ENCODE data around the gene ALCAM.
"Not testable (repeated sequence)": the region's sequence is repeated elsewhere in the genome, so short reads cannot be mapped to it uniquely, and the experiment has no call there.

The ALCAM gene

GRCh38 chr3:105392598-105392997 lies 25.9 kb downstream of the ALCAM start:
- not testable (repeated sequence) for DNase-seq

- peak in 1 of 2 donors; percentile 21 for DNase-seq
Observed at GRCh38 chr3:105394177-105394576, 27.5 kb downstream of the ALCAM start.

DNA sequence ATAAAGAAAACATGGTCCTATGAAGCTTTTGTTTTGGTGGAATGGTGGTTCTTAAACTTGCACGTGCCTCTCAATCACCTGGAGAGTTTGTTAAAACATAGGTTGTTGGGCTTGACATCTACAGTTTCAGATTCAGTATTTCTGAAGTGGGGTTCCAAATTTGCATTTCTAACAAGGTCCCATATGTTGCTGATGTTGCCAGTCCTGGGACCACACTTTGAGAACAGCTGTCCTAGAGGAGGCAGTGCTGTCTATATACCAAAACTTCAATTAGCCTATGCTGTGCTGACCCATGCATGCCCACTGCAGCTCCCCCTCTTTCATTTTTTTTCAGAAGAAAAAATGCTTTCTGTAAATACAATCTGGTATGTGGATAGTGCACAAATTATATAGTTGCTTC lies 31.3 kb downstream of the ALCAM start:
- DNase-seq, result no peak

DNA sequence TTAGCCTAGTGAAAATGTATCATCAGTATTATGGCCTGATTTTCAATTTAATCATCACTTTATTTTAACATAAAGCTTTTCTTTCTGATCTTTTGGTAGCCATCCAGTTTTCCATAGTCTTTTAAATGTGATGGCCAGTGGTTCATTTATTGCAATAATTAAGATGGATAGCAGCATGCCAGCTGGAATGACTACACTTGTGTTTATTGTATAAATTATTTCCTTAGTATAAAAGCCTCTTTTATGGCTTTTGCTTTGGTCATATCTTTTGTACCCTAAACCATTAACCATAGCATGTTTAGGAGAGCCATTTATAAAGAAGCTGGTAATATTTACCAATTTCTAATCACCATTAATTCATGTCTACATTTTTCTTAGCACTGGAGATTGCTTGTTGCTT lies 31.7 kb downstream of the ALCAM start:
- no peak for DNase-seq

DNA sequence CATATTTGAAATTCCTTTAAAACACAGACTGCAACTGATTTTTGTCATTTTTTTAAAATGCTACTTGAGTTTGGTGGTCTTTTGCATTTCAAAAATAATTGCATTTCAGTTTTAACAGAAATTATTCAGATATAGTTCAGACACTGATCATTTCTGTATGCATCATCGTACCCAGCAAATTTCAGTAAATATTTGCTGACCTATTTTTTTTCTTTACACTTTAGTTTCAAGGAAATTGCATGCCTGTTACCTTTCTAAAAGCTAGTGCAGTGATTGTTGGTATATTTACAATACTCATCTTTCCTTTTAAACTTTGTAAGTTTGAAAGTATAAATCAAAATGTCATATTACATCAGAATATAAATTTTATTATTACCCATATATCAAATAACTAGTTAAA lies 32.4 kb downstream of the ALCAM start:
- DNase-seq, result no peak

GRCh38 chr3:105399611-105400010 lies 32.9 kb downstream of the ALCAM start:
- no peak for DNase-seq

GRCh38 chr3:105401254-105401653 lies 34.5 kb downstream of the ALCAM start:
- no peak for DNase-seq

- DNase-seq, result no peak
Observed at GRCh38 chr3:105401691-105402149, 35.0 kb downstream of the ALCAM start.

DNA sequence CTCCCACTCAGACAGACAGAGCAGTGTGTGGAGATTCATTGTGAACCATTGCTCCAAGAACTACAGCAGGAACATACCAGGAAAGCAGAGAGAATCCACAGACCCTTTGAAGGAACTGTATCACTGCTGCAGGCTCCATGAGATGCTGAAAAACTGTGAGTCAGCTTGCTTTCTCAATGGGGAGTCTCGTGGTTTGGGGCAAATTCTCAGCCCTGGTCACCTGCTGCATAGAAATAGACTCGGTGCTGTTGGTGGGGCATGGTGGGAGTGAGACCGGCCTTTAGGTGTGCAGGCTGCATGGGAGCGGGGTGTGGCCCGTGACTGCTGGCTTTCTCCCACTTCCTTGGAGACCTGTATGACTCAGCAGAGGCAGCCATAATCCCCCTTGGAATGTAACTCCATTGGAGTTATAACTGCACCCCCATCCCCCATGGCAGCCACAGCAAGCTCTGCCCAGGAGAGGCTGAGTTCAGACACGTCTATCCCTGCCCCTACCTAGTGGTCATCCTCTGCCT lies 35.6 kb downstream of the ALCAM start:
- DNase-seq, result no peak

DNA sequence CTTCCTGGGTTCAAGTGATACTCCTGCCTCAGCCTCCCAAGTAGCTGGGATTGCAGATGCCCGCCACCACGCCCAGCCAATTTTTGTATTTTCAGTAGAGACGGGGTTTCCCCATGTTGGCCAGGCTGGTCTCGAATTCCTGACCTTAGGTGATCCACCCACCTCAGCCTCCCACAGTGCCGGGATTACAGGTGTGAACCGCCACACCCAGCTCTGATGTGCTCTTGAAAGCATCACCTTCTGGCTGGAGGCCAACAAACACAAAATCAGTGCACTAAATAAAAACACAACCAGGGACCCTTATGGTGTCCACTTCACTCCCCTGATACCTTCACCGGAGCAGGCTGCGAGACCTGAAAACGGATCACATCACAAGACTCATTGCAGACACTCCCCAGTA lies 36.3 kb downstream of the ALCAM start:
- not testable (repeated sequence) for DNase-seq

DNA sequence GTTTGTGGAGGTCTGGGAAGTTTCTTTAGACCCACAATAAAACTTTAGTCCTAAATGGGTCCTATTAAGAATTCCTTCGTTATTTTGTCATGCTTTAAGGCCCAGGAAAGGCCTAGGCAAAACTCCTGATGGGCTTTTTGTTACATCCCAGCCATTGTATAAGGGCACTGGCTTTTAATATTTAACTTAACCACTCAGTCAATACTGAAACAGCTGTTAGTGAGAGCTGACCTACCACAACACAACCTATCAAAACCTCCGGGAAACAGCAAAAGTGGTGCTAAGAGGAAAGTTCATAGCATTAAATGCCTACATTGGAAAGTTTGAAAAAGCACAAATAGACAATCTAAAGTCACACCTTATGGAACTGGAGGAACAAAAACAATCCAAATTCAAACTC lies 39.6 kb downstream of the ALCAM start:
- DNase-seq, result no peak

DNA sequence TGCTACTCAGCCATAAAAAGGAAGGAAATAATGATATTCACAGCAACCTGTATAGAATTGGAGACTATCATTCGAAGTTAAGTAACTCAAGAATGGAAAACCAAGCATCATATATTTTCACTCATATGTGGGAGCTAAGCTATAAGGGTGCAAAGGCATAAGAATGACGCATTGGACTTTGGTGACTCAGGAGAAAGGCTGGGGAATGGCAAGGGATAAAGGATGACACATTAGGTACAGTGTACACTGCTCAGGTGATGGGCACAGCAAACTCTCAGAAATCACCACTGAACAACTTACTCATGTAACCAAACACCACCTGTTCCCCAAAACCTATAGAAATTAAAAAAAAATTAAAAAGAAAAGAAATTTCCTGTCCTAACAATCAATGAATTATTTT lies 42.7 kb downstream of the ALCAM start:
- no peak for DNase-seq

DNA sequence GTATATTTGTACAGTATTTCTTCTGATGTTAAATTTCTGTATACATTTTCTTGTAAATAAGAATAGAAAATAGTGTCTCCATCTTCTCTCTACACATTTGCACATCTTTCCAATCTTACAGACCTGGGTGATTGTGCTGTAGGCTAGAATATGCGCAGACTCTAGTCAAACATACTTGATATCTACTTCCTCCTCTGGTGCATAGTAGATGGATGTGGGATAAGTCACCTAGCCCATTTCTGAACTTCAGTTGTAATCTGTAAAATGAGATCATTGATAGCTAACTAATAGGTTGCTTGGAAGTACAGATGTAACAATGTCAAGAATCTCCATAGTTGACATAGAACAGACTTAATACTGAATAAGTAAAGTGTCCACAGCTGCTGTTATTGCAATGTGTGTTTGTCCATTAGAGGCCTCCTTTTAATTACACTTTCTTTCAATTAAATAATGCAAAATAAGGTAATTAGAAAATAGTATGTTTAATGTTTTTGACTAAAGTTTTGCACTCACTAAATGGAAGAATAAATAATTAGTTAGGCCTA lies 46.7 kb downstream of the ALCAM start:
- DNase-seq, result no peak

GRCh38 chr3:105414841-105415240 lies 48.1 kb downstream of the ALCAM start:
- no peak for DNase-seq

DNA sequence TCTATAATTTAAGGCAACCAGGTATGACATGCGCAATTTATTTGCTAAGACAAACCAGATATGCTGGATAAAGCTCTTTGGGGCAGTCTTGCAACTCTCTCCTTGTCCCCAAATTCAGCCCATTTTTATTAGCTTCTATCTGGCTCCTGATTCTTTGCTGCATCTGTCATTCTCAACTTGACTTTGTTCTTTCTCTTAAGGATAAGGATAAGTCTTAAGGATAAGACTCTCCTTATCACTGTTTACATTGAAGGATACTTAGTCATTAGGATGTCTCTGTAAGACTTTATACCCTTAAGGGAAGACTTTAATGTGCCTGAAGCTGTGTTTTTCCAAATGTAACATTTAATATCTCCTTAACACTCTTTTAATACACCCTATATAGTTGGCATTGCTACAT lies 49.2 kb downstream of the ALCAM start:
- no peak for DNase-seq

DNA sequence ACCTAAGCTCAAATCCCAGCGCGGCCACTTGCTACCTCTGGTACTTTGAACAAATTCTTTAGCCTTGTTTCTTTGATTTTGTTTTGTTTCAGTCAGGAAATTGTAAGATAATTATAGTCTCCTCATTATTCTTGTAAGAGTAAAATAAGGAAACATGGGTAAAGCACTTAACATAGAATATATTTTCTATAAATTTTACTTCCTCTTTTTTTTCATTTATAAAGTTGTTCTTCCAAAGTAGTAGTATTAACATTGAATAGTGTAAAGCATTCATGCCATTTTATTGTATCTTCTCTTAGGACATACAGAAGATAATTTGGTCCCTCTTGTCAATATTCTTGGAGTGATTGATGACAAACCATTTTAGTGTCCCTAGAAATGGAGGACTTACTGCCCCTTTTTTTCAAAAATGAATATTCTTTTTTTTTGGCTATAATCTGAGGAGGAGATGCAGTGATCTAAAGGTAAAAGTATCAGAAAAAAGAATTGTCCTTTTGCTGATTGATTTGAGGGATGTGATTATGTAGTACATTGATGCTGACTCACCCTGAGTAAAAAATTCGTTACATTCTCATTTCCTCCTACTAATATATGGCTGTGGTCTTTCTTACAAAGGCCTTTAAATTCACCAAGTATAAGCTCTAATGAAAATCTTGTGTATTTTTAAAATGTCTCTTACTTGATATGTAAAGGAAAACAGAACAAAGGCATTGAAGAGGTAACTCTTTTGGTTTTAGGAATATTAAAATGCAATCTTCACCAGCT lies 51.0 kb downstream of the ALCAM start:
- no peak for DNase-seq

DNA sequence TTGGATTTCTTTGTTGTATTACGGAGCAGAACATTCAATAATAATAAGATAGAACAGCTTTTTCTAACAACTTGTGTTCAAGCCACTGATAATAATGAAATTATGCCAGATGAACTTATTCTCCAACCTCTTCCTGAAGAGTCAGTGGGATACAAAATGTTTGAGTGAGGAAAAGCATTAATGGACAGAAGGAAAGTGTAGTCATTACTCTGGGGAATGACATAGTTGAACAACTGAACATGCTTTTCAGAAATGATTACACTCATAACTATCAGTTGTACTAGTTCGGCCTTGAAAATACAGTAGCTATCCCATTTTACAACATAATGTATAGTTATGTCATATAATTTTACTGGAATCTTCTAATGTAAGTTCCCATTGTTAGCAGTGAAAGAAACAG lies 55.9 kb downstream of the ALCAM start:
- DNase-seq, result no peak

- DNase-seq, result no peak
Observed at GRCh38 chr3:105423397-105423796, 56.7 kb downstream of the ALCAM start.

- DNase-seq, result no peak
Observed at GRCh38 chr3:105424412-105425152, 57.9 kb downstream of the ALCAM start.

- no peak for DNase-seq
Observed at GRCh38 chr3:105425153-105425502, 58.4 kb downstream of the ALCAM start.

- no peak for DNase-seq
Observed at GRCh38 chr3:105427332-105427731, 60.6 kb downstream of the ALCAM start.

GRCh38 chr3:105429034-105429762 lies 62.5 kb downstream of the ALCAM start:
- no peak for DNase-seq

- DNase-seq, result peak in 1 of 2 donors; percentile 47
Observed at GRCh38 chr3:105430455-105430854, 63.7 kb downstream of the ALCAM start.

Data from inflammatory macrophage treated with lipopolysaccharide for 1 hour (primary cell).